T-helper 17 cell (primary cell): ENCODE measurements around the gene SLC7A8. TPM values are rescaled to one million over a fixed set of nuclear protein-coding genes. Genes with fewer than 3 reads are reported as not detected.
"Not testable (repeated sequence)": the region's sequence is repeated elsewhere in the genome, so short reads cannot be mapped to it uniquely, and the experiment has no call there.

ENCODE experiments used
- ATAC-seq: fragments of 150-1000 bp; cut with Tn5 transposase; 2 replicates; pipeline ENCODE4 v1.10.0; 2021; ENCODE audit warnings: mild to moderate bottlenecking, moderate library complexity
- DNase-seq, 3 donors: peaks; one replicate each; pipeline versions ENCODE4 v3.0.0 to v3.0.0-alpha.2; 2020 to 2021
- H3K9me3 ChIP-seq: one replicate; pipeline ENCODE4 v1.7.0; 2013; ENCODE audit warnings: low read length, mild to moderate bottlenecking; ENCODE audit not compliant: control insufficient read depth, poor library complexity, severe bottlenecking
- H3K27ac Mint-ChIP-seq: one replicate; pipeline ENCODE4 v1.8.0; 2022; ENCODE audit warnings: mild to moderate bottlenecking, moderate library complexity, mixed read lengths
- H3K27me3 Mint-ChIP-seq: one replicate; pipeline ENCODE4 v1.8.0; 2022; ENCODE audit warnings: mixed read lengths
- H3K36me3 Mint-ChIP-seq: one replicate; pipeline ENCODE4 v1.8.0; 2022; ENCODE audit warnings: low read depth, mixed read lengths
- H3K4me1 Mint-ChIP-seq: one replicate; pipeline ENCODE4 v1.8.0; 2022; ENCODE audit warnings: mild to moderate bottlenecking, mixed read lengths
- H3K4me3 Mint-ChIP-seq: one replicate; pipeline ENCODE4 v1.8.0; 2022; ENCODE audit warnings: mild to moderate bottlenecking, moderate library complexity, mixed read lengths
- total RNA-seq, 4 donors: library from RNA in 2 of 4; stranded (reverse) in 2 of 4; gene quantifications; one replicate each; pipeline ENCODE4 v1.2.3 and lab custom pipeline; 2022 to 2026

Gene SLC7A8
- total RNA-seq (1 to 10 TPM; 2.0 to 2.5 TPM), total RNA-seq (lab: John Stamatoyannopoulos, UW) (2.1 to 3.8 reads per million in 2 donors)

DNA sequence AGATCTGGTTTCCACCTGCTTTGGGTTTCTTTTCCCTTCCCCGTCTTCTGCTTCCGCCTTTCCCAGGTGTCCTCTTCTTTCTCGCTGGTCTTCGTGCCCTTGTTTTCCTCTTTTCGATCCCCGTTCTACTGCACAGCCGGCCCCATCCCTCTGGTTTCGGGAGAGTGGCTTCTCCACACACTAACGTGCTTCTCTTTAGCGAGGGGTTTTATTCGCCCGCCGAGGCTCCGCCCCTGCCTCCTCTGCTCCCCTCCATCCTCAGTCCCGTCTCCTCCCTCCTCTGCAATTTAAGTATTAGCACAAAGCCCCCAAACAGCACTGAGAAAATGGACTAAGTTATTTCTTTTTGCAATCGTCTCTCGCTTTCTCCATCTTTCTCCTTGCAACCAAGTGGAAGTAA, at the start of gene SLC7A8:
SLC7A8 (minus strand) TSS at position 182 of the 400 bp plus-strand sequence. CDS start 746 bp downstream, outside the sequence.
- Mint-ChIP-seq H3K36me3 (no peaks in the 10 kb centered on the region), H3K27me3 (peaks cover 18% of the 10 kb centered on the region), H3K4me3 (no peak within 1 kb of the TSS), H3K4me1 (peaks cover 5% of the 10 kb centered on the region), H3K27ac (no peak within 1 kb of the TSS)
- peak in 1 of 3 donors; percentile 13 for DNase-seq
- no peaks in the 10 kb centered on the region for H3K9me3 ChIP-seq
- peak; percentile 58 for ATAC-seq

GRCh38 chr14:23232241-23232808, 48.9 kb upstream of the SLC7A8 start:
- H3K4me1 Mint-ChIP-seq, ATAC-seq, H3K4me3 Mint-ChIP-seq, H3K27me3 Mint-ChIP-seq, H3K9me3 ChIP-seq, H3K27ac Mint-ChIP-seq, H3K36me3 Mint-ChIP-seq, DNase-seq: not testable (repeated sequence)

DNA sequence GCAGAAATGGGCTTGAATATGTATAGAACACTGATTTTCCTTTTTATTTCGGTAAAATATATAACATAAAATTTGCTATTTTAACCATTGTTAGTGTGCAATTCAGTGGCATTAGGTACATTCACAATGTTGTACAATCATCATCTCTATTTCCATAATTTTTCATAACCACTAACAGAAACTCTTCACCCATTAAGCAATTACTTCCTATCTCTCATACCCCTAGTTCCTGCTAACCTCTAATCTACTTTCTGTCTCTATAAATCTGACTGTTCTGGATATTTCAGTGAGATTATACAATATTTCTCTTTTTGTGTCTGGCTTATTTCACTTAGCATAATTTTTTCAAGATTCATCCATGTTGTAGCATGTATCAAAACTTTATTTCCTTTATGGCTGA, 45.4 kb upstream of the SLC7A8 start:
- H3K36me3 Mint-ChIP-seq, result no peaks in the 10 kb centered on the region
- no peak overlapping the region for H3K4me3 Mint-ChIP-seq
- ATAC-seq (no peak), DNase-seq (no peak)
- H3K27me3 Mint-ChIP-seq, result peaks cover 8% of the 10 kb centered on the region
- no peaks in the 10 kb centered on the region for H3K9me3 ChIP-seq
- peaks cover 2% of the 10 kb centered on the region for H3K4me1 Mint-ChIP-seq
- H3K27ac Mint-ChIP-seq, result no peak overlapping the region

DNA sequence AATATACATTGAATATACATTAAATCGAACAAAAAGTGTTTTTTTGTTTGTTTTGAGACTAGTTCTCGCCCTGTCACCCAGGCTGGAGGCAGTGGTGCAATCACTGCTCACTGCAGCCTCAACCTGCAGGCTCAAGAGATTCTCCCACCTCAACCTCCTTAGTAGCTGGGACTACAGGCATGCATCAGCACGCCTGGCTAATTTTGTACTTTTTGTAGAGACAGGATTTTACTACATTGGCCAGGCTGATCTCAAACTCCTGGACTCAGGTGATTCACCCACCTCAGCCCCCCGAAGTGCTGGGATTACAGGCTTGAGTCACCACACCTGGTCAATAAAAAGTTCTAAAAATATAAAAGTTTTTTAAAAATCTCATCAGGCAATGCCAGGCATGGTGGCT, 44.1 kb upstream of the SLC7A8 start:
- no peak overlapping the region for H3K27ac Mint-ChIP-seq
- ATAC-seq, result no peak

GRCh38 chr14:23224958-23225357, 41.5 kb upstream of the SLC7A8 start:
- ATAC-seq, H3K36me3 Mint-ChIP-seq, H3K4me1 Mint-ChIP-seq, DNase-seq, H3K27ac Mint-ChIP-seq, H3K9me3 ChIP-seq, H3K4me3 Mint-ChIP-seq: not testable (repeated sequence)
- H3K27me3 Mint-ChIP-seq, result peaks cover 31% of the 10 kb centered on the region

More for the DNA sequence above, 44.1 kb upstream of the SLC7A8 start:
- Mint-ChIP-seq H3K27me3 (peaks cover 8% of the 10 kb centered on the region), H3K4me3 (no peak overlapping the region), H3K36me3 (no peaks in the 10 kb centered on the region), H3K4me1 (peaks cover 2% of the 10 kb centered on the region)
- no peak for DNase-seq
- H3K9me3 ChIP-seq, result no peaks in the 10 kb centered on the region

- DNase-seq, result no peak
- ATAC-seq, result no peak
- H3K36me3 Mint-ChIP-seq, result peaks cover 2% of the 10 kb centered on the region
- no peaks in the 10 kb centered on the region for H3K4me1 Mint-ChIP-seq
- H3K4me3 Mint-ChIP-seq, result no peak overlapping the region
- peaks cover 49% of the 10 kb centered on the region for H3K27me3 Mint-ChIP-seq
- H3K9me3 ChIP-seq, result peaks cover 5% of the 10 kb centered on the region
- no peak overlapping the region for H3K27ac Mint-ChIP-seq
Observed at GRCh38 chr14:23219075-23219474, 35.6 kb upstream of the SLC7A8 start.

- ATAC-seq, result no peak
- peaks cover 5% of the 10 kb centered on the region for H3K9me3 ChIP-seq
- DNase-seq, result no peak
- peaks cover 4% of the 10 kb centered on the region for H3K36me3 Mint-ChIP-seq
- H3K27me3 Mint-ChIP-seq, result peaks cover 49% of the 10 kb centered on the region
- no peak overlapping the region for H3K27ac Mint-ChIP-seq
- H3K4me1 Mint-ChIP-seq, result no peaks in the 10 kb centered on the region
- H3K4me3 Mint-ChIP-seq, result no peak overlapping the region
Observed at GRCh38 chr14:23217032-23218020, 33.9 kb upstream of the SLC7A8 start.

DNA sequence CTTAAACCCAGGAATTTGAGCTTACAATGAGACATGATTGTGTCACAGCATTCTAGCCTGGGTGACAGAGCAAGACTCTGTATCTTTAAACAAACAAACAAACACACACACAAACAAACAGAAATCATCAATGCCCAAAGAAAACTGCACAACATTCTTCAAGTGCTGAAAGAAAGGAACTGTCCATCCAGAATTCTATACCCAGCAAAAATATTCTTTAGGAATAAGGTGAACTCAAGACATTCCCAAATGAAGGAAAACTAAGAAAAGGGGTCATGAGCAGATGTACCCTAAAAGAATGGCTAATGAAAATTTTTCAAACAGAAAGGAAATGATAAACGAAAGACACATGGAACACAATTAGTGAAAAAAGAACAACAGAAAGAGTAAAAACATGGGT, 32.0 kb upstream of the SLC7A8 start:
- no peak for DNase-seq
- H3K9me3 ChIP-seq, result peaks cover 5% of the 10 kb centered on the region
- ATAC-seq, result no peak
- Mint-ChIP-seq H3K27ac (no peak overlapping the region), H3K4me1 (no peaks in the 10 kb centered on the region), H3K4me3 (no peak overlapping the region), H3K36me3 (peaks cover 4% of the 10 kb centered on the region), H3K27me3 (peaks cover 39% of the 10 kb centered on the region)

DNA sequence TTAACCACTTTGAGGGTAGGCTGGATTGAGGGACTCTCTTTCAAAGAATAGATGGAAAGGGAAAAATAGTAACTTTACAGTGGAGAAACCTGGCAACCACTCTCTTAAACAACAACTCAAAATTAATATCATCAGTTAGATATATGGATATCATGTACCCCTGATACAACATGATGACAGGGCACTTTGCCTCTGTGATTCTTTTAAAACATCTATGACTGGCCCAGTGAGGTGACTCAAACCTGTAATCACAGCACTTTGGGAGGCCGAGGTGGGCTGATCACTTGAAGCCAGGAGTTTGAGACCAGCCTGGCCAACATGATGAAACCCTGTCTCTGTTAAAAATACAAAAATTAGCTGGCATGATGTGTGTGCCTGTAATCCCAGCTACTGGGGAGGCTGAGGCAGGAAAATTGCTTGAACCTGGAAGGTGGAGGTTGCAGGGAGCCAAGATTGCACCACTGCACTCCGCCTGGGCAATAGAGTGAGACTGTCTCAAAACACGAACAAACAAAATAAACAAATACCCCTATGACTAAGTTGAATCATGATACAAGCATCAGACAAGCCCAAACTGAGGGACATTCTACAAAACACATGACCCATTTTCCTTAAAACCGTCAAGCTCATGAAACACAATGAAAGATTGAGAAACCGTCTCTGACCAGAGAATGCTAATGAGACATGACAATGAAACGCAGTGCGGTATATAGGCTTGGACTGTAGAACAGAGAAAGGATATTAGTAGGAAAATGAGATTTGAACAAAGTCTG, 26.4 kb upstream of the SLC7A8 start:
- no peak for ATAC-seq
- peaks cover 26% of the 10 kb centered on the region for H3K27me3 Mint-ChIP-seq

GRCh38 chr14:23208324-23208723, 24.9 kb upstream of the SLC7A8 start:
- ATAC-seq (no peak), DNase-seq (no peak)
- H3K9me3 ChIP-seq, result no peaks in the 10 kb centered on the region
- no peaks in the 10 kb centered on the region for H3K4me1 Mint-ChIP-seq
- H3K27ac Mint-ChIP-seq, result no peak overlapping the region
- H3K27me3 Mint-ChIP-seq, result peaks cover 26% of the 10 kb centered on the region
- no peak overlapping the region for H3K4me3 Mint-ChIP-seq
- no peaks in the 10 kb centered on the region for H3K36me3 Mint-ChIP-seq

More for the DNA sequence above, 26.4 kb upstream of the SLC7A8 start:
- DNase-seq, result no peak
- no peak overlapping the region for H3K4me3 Mint-ChIP-seq
- H3K4me1 Mint-ChIP-seq, result no peaks in the 10 kb centered on the region
- H3K36me3 Mint-ChIP-seq, result peaks cover 2% of the 10 kb centered on the region
- no peaks in the 10 kb centered on the region for H3K9me3 ChIP-seq
- H3K27ac Mint-ChIP-seq, result no peak overlapping the region

GRCh38 chr14:23207146-23207540, 23.7 kb upstream of the SLC7A8 start:
- Mint-ChIP-seq H3K27ac (no peak overlapping the region), H3K27me3 (peaks cover 26% of the 10 kb centered on the region), H3K4me3 (no peak overlapping the region), H3K36me3 (no peaks in the 10 kb centered on the region), H3K4me1 (no peaks in the 10 kb centered on the region)
- no peak for ATAC-seq
- H3K9me3 ChIP-seq, result no peaks in the 10 kb centered on the region
- DNase-seq, result no peak

DNA sequence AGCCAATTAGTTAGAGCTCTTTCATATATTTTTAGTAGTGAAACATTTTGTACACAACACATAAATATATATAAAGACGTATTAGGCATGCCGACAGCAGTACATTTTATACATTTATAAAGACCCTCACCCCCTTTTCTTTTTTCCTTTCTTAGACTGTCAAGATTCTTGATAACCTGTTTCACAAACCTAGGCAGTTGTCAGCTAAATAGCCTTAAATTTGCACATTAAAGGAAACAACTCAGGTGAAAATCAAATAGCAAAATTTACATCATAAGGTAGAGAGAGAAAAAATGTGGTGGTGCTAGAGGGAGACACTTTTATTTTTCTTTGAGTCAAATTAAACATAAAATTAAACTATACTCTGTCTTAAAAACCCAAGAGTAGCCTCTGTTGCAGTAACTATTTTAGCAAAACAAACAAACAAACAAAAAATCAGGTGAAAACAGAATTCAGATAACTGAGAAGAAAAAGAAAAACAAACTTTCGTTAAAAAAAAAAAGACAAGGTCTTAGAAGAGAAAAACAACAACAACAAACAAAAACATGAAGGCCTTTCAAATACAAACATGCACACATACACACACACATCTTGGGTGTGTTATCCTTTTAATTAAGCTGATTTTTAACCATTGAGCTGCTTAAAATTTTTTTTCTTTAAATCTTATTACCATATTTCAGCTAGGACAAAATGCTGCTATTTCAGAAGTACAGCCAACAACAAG, 23.1 kb upstream of the SLC7A8 start:
- Mint-ChIP-seq H3K4me3 (no peak overlapping the region), H3K4me1 (no peaks in the 10 kb centered on the region), H3K27me3 (peaks cover 26% of the 10 kb centered on the region), H3K27ac (no peak overlapping the region), H3K36me3 (no peaks in the 10 kb centered on the region)
- no peak for ATAC-seq
- DNase-seq, result no peak
- H3K9me3 ChIP-seq, result no peaks in the 10 kb centered on the region
